Esophagus squamous epithelium (tissue), 4 donors: Measurements from ENCODE around the gene MAD1L1.

Experiments used
- CTCF ChIP-seq, 6 experiments: fragments of 450-650 bp in 4 of 6; fragments of 200-600 bp in 2 of 6; sonication (generic) in 2 of 6; IDR thresholded peaks; one replicate each; pipeline ENCODE4 v1.5.1; 2016 to 2019; ENCODE audit warnings: antibody characterized with exemption in 6 of 6, mild to moderate bottlenecking in 4 of 6, moderate library complexity in 4 of 6
- POLR2A ChIP-seq, 4 donors: fragments of 450-650 bp; IDR thresholded peaks; one replicate each; pipeline ENCODE4 v1.6.1; 2017; ENCODE audit warnings: antibody characterized with exemption in 4 of 4, mild to moderate bottlenecking in 4 of 4, moderate library complexity in 3 of 4

GRCh38 chr7:2032876-2033407 is 199.8 kb downstream of the MAD1L1 start:
- no peak for TF ChIP-seq CTCF (IDR thresholded peaks at IDR 0.05)
- no peak for TF ChIP-seq POLR2A (IDR thresholded peaks at IDR 0.05)
